ENCODE data around the gene RAD18.

DNA sequence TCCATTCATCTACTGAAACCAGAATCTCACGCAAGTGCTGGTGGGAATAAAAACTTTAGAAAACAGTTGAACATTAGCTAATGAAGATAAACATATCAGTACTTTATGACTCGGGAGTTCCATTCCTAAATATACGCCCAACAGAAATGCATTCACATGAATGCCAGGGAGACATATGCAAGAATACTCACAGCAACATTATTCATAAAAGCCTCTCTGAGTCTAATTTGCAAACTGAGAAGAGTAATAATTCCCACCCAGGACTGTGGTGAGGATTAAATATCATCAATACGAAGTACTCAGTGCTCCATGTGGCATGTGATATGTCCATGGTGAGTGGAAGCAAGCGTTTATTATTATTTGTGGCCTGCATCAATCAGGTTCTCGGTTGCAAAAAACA is 128.3 kb downstream of the RAD18 start:
- TF ChIP-seq, protein P1, sequence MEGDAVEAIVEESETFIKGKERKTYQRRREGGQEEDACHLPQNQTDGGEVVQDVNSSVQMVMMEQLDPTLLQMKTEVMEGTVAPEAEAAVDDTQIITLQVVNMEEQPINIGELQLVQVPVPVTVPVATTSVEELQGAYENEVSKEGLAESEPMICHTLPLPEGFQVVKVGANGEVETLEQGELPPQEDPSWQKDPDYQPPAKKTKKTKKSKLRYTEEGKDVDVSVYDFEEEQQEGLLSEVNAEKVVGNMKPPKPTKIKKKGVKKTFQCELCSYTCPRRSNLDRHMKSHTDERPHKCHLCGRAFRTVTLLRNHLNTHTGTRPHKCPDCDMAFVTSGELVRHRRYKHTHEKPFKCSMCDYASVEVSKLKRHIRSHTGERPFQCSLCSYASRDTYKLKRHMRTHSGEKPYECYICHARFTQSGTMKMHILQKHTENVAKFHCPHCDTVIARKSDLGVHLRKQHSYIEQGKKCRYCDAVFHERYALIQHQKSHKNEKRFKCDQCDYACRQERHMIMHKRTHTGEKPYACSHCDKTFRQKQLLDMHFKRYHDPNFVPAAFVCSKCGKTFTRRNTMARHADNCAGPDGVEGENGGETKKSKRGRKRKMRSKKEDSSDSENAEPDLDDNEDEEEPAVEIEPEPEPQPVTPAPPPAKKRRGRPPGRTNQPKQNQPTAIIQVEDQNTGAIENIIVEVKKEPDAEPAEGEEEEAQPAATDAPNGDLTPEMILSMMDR (IDR thresholded peaks at IDR 0.05) = no peak
- TF ChIP-seq POLR2A (IDR thresholded peaks at IDR 0.05) = no peak
